ENCODE data around the gene ADAMTS12.
A peak's percentile ranks its signal among the peaks of the same experiment; 100 is the strongest.

The ADAMTS12 gene

DNA sequence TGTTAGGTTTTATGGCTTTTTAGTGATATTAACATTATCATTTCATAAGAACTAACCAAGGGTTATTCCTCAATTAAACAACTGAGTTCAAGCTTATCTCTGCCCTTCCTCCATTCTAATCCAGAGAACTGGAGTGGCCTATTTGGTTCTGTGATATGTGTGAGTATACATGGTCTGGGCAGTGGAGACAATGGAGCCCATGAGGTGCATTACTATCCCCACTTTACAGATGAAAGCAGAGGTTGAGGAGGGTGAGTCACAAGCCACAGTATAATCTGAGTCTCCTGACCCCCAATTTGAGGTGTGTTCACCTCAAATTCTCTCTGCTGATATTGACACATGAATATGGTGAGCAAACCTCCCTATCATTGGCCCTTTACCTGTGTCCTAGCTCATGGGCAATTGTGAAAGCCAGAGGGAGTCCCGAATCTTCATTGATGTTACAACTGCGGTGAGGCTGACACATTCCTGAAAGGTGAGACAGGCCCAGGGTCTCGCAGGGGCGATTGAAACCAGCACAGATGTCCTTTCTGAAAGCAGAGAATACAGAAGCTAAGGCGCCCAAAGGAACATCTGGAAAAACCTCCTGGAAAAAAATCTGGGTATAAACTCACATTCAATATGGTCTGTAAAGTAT, 233.9 kb downstream of the ADAMTS12 start:
- no peak for DNase-seq (ENCODE audit: low read depth in 2 of 2)

- DNase-seq (ENCODE audit: low read depth in 2 of 2), result no peak
Measured at GRCh38 chr5:33657176-33657575, 234.6 kb downstream of the ADAMTS12 start.

DNA sequence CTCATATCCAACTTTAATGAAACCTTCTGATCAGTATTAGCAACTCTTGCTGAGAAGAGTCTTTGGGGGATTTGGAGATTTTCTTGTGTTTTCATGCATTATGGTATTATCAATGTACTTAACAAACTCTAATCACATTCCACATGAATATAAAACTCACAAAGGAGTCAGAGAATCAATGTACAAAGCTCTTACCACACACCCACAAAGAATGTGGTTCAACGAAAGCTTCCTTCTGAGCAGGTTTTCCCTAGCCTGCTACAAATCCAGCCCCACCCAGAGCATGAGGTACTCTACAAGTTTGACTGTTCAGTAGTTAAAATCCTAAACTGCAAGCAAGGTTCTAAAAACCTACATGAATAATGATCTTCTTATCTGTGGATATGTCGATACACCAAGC, 240.9 kb downstream of the ADAMTS12 start:
- DNase-seq (ENCODE audit: low read depth in 2 of 2), result no peak

- DNase-seq (ENCODE audit: low read depth in 2 of 2), result peak; percentile 70 to 73
Measured at GRCh38 chr5:33649549-33650482, 242.0 kb downstream of the ADAMTS12 start.

- DNase-seq (ENCODE audit: low read depth in 2 of 2), result no peak
Measured at GRCh38 chr5:33641744-33642505, 249.9 kb downstream of the ADAMTS12 start.

- DNase-seq (ENCODE audit: low read depth in 2 of 2), result no peak
Measured at GRCh38 chr5:33639474-33639873, 252.3 kb downstream of the ADAMTS12 start.

GRCh38 chr5:33637011-33637410, 254.8 kb downstream of the ADAMTS12 start:
- DNase-seq (ENCODE audit: low read depth in 2 of 2), result no peak

GRCh38 chr5:33635582-33635981, 256.2 kb downstream of the ADAMTS12 start:
- no peak for DNase-seq (ENCODE audit: low read depth in 2 of 2)

DNA sequence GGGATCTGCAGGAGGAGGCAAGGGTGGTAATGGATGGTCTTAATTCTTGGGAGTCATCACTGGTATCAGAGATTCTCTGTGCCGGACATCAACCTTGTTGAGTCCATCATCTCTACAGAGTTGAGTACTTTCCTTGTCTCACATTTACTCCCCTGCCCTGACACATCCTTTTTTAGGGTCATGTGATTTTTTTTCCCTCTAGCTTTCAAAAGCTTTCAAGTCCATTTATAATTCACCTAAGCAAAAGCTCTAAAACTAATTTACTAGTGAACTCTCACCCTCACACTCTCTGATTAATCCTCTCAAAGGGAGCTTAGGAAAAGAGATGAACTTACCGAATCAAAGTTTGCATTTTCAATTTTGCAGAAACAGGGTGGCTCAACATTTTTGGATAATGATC, 258.1 kb downstream of the ADAMTS12 start:
- DNase-seq (ENCODE audit: low read depth in 2 of 2), result no peak

DNA sequence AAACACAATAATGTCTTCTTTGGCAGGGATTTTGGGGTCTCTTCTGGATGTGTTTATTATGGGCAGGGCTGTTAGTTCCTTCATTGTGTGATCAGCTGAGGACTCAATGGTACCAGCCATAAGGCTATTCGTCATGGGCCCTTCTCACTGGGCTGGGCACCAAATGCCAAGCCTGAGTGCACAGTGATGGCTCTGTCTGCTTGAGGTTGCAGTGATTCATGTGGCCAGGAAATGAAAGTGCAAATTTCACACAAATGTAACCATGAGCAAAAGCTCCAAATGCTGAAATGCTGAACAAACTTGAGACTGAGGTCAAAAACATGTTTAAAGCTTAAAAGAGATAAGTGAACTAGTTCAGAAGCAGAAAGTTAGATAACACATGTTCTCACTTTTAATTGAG, 260.0 kb downstream of the ADAMTS12 start:
- no peak for DNase-seq (ENCODE audit: low read depth in 2 of 2)

DNA sequence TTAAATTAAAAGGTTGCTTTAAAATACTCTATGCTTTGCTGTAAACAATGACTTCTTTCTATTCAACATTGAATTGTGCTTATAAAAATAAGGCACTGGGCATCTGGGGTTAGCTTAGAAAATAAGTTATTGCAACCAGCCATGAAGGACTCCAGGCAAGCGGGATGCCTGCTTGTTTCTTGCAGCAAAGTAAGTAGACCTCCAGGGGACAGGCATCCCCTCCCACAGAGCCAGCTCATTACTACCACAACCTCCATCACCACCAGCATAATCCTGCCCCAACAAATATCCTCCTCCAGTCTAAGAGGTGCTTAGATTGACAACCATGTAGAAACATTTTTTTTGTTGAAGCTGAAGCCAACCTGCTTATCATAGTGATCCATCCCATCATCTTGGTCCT, 260.7 kb downstream of the ADAMTS12 start:
- DNase-seq (ENCODE audit: low read depth in 2 of 2), result no peak

DNA sequence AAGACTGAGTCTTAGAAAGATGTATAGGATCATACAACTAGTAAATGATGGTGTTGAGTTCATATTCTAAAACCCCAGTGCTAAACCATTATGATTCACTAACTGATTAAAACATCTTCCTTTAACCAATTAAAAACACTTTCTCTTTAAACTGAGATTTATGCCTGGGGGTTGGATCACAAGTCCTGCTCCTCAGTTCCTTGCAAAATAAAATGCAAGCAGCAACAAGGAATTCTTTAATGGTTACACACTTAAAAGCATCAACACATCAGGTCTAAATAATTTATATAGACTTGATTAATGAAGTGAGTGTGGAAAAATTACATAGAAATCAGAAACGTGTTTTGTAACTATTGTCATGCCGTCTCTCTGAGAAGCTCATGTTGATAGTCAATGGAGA, 261.8 kb downstream of the ADAMTS12 start:
- DNase-seq (ENCODE audit: low read depth in 2 of 2), result peak; percentile 32 to 40

DNA sequence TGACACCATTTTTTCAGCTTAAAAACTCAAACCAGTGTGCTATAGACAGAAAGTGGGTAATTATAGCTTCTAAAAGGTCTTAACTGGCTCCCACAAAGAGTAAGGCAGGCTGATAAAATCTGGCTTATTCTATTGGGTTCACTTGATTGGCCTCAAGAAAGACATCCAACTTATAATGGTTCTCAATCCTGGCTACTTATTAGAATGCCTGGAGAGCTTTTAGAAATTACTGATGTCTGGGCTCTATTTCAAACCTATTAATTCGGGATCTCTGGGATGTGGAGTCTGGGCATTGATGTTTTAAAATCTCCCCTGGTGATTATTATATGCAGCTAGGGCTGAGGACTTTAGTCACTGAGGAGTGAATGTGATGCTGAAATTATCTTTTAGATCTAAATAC, 263.0 kb downstream of the ADAMTS12 start:
- DNase-seq (ENCODE audit: low read depth in 2 of 2), result no peak

DNA sequence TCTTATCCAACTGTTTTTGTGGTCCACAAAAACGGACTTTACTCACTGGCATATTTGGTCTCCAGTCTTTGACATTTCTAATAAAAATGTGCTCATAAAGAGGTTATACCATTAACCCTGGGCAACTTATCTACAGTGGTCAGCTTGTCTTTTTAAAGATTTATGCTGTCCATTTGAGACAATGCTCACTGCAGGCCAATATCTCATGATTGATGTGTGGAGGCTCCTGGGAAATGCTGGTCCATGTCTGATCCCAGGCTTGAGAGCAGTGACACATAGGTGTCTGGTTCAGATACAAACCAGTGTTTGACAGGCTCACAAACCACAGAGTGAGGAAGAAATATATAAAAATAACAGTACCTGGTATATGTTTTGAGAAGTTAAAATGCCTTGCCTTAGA, 270.3 kb downstream of the ADAMTS12 start:
- DNase-seq (ENCODE audit: low read depth in 2 of 2), result no peak

- DNase-seq (ENCODE audit: low read depth in 2 of 2), result no peak
Measured at GRCh38 chr5:33614039-33614438, 277.8 kb downstream of the ADAMTS12 start.

- peak; percentile 21 to 29 for DNase-seq (ENCODE audit: low read depth in 2 of 2)
Measured at GRCh38 chr5:33612386-33612785, 279.4 kb downstream of the ADAMTS12 start.

DNA sequence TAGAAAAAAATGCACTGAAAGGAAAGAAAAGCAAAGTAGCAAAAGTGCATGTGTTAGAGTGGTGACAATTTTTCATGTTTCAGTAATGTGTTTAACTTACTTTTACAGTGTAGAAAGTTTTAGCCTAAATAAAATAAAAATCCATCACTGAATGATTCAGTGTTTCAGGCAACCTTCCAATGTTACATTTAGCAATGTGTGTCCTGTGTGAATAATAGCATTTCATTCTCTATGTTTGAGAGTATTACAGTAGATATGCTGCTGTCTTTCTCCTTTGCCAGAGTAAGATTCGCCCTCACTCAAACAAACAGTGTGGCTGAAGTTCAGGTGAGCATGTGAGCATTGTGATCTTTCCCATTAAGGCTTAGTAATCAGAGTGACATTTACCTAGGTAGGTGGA, 279.9 kb downstream of the ADAMTS12 start:
- peak; percentile 61 to 62 for DNase-seq (ENCODE audit: low read depth in 2 of 2)

DNA sequence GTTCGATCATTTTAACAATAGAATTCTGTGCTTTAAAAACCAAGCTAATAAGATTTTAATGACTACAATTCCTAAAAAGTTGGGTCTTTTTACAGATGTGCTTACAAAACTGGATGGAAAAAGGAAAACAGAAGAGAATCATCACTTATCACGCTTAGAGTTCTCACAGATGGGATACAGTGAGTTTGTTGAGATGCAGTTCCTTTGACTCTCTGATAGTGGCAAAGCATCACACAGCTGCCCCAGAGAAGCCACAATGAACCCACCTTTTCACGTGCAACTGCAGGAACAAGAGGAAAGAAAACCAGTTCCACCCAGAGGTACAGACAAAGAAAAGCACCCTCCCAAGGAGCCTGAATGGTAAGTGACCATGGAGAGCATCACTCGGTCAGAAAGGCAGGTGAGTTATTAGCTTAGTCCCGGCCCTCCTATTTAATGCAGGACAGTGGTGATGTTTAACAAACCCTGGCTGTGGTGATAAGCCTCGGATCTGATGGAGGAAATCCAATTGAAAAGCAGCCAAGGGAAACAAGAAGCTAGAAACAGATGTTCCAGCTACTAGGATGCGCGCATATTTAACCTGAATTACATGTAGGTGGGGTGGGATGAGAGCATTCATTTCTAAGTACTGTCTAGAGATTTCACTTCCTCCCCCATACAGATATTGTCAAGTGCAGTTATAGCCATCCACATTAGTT, 283.3 kb downstream of the ADAMTS12 start:
- DNase-seq (ENCODE audit: low read depth in 2 of 2), result peak in 1 of 2 experiments; percentile 12

- no peak for DNase-seq (ENCODE audit: low read depth in 2 of 2)
Measured at GRCh38 chr5:33604503-33604902, 287.3 kb downstream of the ADAMTS12 start.

DNA sequence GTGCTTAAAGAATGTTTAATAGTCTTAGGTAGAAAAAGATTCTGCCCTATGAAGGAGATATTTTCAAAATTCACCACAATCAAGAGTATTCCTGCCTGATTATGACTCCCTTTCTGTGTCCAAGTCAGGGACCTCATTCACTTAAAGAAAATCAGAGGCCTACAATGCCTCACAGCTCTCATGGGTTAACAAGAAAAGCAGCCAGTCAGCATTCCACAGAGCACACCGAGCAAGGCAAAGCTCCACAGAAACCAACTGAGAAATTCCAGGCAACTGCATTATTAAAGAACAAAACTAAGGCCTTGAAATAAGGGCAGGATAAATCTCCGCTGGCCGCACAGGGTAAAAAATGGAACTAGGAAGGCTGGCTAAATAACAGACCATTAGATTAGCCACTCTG, 289.9 kb downstream of the ADAMTS12 start:
- DNase-seq (ENCODE audit: low read depth in 2 of 2), result no peak

GRCh38 chr5:33595303-33595702, 296.5 kb downstream of the ADAMTS12 start:
- DNase-seq (ENCODE audit: low read depth in 2 of 2), result no peak

DNA sequence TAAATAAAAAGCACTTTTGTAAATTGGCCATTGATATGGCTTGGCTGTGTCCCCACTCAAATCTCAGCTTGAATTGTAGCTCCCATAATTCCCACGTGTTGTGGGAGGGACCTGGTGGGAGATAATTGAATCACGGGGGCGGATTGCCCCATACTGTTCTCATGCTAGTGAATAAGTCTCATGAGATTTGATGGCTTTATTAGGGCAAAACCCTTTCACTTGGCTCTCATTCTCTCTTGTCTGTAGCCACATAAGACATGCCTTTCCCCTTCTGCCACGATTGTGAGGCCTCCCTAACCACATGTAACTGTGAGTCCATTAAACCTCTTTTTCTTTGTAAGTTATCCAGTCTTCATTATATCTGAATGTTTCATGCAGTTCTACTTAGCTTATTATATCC, 297.8 kb downstream of the ADAMTS12 start:
- DNase-seq (ENCODE audit: low read depth in 2 of 2), result no peak
